Esophagus squamous epithelium (tissue), 4 donors: ENCODE measurements around the gene DAPK1.

Source experiments
- CTCF ChIP-seq, 6 experiments: fragments of 450-650 bp in 4 of 6; fragments of 200-600 bp in 2 of 6; sonication (generic) in 2 of 6; IDR thresholded peaks; one replicate each; pipeline ENCODE4 v1.5.1; 2016 to 2019; ENCODE audit warnings: antibody characterized with exemption in 6 of 6, mild to moderate bottlenecking in 4 of 6, moderate library complexity in 4 of 6
- POLR2A ChIP-seq, 4 donors: fragments of 450-650 bp; IDR thresholded peaks; one replicate each; pipeline ENCODE4 v1.6.1; 2017; ENCODE audit warnings: antibody characterized with exemption in 4 of 4, mild to moderate bottlenecking in 4 of 4, moderate library complexity in 3 of 4

GRCh38 chr9:87694236-87694755 lies 196.6 kb downstream of the DAPK1 start:
- TF ChIP-seq CTCF (IDR thresholded peaks at IDR 0.05) = no peak
- TF ChIP-seq POLR2A (IDR thresholded peaks at IDR 0.05) = no peak
